Measurements from ENCODE around the gene SRCIN1. TPM values are rescaled to one million over a fixed set of nuclear protein-coding genes. Genes with fewer than 3 reads are reported as not detected.

SRCIN1 gene
- total RNA-seq, 1 experiment from 2014 or later = 2.6 TPM

DNA sequence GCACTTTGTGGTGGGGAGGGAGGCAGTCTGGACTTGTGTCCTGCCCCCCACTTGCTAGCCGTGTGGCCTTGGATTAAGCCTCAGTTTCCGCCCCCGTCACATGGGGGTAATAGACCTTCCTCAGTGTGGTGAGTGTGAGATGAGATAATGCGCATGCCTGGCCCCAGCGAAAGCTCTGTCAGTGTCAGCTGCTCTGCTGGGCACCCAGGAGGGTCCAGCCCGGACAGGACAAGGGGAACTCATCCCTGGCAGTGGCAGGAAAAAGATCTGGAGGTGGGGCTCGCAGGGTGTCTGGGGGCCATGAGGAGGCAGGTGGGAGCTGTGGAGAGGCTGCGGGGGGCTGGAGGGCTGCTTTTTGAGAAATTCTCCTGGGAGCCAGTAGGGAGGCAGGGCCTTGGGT lies 63.5 kb downstream of the SRCIN1 start:
- no TSS peak for BruUV-seq (replicated peaks)
- ATAC-seq = no peak
- intact Hi-C loops (cut with micrococcal nuclease) = no loop called here

DNA sequence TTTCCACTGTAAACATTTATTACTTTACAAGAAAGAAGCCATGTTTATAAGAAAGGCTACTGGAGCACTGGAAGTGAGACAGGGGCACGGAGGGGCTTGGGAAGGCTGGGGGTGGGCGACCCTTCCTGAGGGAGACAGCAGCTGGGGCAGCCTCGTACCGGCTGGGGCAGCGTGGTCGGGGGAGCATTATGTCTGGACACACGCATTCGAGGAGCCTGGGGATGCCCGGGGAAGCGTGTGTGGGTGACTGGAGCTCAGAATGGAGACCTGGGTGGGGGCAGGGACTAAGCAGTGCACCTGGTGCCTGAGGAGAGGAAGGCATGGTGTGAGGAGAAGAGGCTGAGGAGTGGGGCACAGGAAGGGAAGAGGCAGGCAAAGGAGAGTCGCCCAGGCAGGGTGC lies 64.5 kb downstream of the SRCIN1 start:
- BruUV-seq (replicated peaks) = no TSS peak
- ChIA-PET POLR2A (ENCODE audit: unreplicated experiment) (no interaction called here), CTCF (no interaction called here)
- Histone ChIP-seq H4K20me1 (ENCODE audit: low read length) (no peaks in the 10 kb centered on the region), H2AFZ (ENCODE audit: low read length) (no peak overlapping the region), H3K9ac (ENCODE audit: low read length) (no peak overlapping the region), H3K79me2 (ENCODE audit: low read length) (no peaks in the 10 kb centered on the region), H3K27ac (ENCODE audit: low read length) (no peak overlapping the region), H3K4me1 (ENCODE audit: insufficient read depth, low read length) (no peaks in the 10 kb centered on the region; the same call in 1 of the 2 replicates), H3K4me3 (ENCODE audit: low read length) (no peak overlapping the region), H3K4me2 (ENCODE audit: low read length) (no peak overlapping the region), H3K27me3 (ENCODE audit: low read length) (no peaks in the 10 kb centered on the region), H3K36me3 (ENCODE audit: low read depth, low read length) (no peaks in the 10 kb centered on the region), H3K9me2 (replicated peaks; ENCODE audit: low read length) (no peaks in the 10 kb centered on the region), H3K9me3 (ENCODE audit: low read length) (no peaks in the 10 kb centered on the region), H3F3A (ENCODE audit: low read length, unreplicated experiment) (no peaks in the 10 kb centered on the region)
- ATAC-seq (no peak), DNase-seq (no peak)
- TF ChIP-seq, protein P1, sequence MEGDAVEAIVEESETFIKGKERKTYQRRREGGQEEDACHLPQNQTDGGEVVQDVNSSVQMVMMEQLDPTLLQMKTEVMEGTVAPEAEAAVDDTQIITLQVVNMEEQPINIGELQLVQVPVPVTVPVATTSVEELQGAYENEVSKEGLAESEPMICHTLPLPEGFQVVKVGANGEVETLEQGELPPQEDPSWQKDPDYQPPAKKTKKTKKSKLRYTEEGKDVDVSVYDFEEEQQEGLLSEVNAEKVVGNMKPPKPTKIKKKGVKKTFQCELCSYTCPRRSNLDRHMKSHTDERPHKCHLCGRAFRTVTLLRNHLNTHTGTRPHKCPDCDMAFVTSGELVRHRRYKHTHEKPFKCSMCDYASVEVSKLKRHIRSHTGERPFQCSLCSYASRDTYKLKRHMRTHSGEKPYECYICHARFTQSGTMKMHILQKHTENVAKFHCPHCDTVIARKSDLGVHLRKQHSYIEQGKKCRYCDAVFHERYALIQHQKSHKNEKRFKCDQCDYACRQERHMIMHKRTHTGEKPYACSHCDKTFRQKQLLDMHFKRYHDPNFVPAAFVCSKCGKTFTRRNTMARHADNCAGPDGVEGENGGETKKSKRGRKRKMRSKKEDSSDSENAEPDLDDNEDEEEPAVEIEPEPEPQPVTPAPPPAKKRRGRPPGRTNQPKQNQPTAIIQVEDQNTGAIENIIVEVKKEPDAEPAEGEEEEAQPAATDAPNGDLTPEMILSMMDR (conservative IDR thresholded peaks at IDR 0.05; ENCODE audit: low read depth, low read length) = no peak
- no peak for TF ChIP-seq EZH2 (IDR thresholded peaks at IDR 0.05; ENCODE audit: low read length, unreplicated experiment)
- TF ChIP-seq EZH2phosphoT487 (IDR thresholded peaks at IDR 0.05; ENCODE audit: borderline replicate concordance, low read length) = no peak
- intact Hi-C loops (cut with micrococcal nuclease) = no loop called here

More for the DNA sequence above, 63.5 kb downstream of the SRCIN1 start:
- Histone ChIP-seq H2AFZ (ENCODE audit: low read length) (no peak overlapping the region), H3F3A (ENCODE audit: low read length, unreplicated experiment) (no peaks in the 10 kb centered on the region), H3K9me2 (replicated peaks; ENCODE audit: low read length) (no peaks in the 10 kb centered on the region), H3K27me3 (ENCODE audit: low read length) (no peaks in the 10 kb centered on the region), H3K4me2 (ENCODE audit: low read length) (no peak overlapping the region), H3K79me2 (ENCODE audit: low read length) (no peaks in the 10 kb centered on the region), H3K4me3 (ENCODE audit: low read length) (no peak overlapping the region), H3K9ac (ENCODE audit: low read length) (no peak overlapping the region), H3K4me1 (ENCODE audit: insufficient read depth, low read length) (no peaks in the 10 kb centered on the region; the same call in 1 of the 2 replicates), H4K20me1 (ENCODE audit: low read length) (no peaks in the 10 kb centered on the region), H3K9me3 (ENCODE audit: low read length) (no peaks in the 10 kb centered on the region), H3K27ac (ENCODE audit: low read length) (no peak overlapping the region), H3K36me3 (ENCODE audit: low read depth, low read length) (no peaks in the 10 kb centered on the region)
- TF ChIP-seq EZH2 (IDR thresholded peaks at IDR 0.05; ENCODE audit: low read length, unreplicated experiment) = no peak
- CTCF ChIA-PET = no interaction called here
- DNase-seq = no peak
- POLR2A ChIA-PET (ENCODE audit: unreplicated experiment) = no interaction called here

DNA sequence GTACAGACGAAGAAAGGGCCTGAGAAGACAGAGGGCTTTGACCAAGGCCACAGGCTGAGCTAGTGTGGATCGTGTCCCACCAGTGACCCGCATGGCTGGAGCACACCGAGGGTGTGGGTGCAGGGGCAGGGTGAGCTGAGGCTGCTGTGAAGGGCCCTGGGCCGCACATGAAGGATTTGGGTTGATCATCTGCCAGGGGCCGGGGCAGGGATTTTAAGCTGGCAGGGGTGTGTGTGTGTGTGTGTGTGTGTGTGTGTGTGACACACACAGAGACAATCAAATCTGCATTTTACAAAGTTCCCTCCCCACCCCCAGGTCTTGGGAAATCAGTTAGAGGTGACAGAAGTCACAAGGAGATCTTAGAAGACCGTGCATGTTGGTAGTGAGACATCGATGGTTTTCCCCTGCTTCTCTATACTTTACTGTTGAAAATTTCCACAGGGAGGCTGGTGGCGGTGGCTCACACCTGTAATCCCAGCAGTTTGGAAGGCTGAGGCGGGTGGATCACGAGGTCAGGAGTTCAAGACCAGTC lies 65.2 kb downstream of the SRCIN1 start:
- Histone ChIP-seq H3K9ac (ENCODE audit: low read length) (no peak overlapping the region), H3K9me2 (replicated peaks; ENCODE audit: low read length) (no peaks in the 10 kb centered on the region), H3K4me3 (ENCODE audit: low read length) (no peak overlapping the region), H3K4me2 (ENCODE audit: low read length) (no peak overlapping the region), H3K79me2 (ENCODE audit: low read length) (no peaks in the 10 kb centered on the region), H2AFZ (ENCODE audit: low read length) (no peak overlapping the region), H3K4me1 (ENCODE audit: insufficient read depth, low read length) (no peaks in the 10 kb centered on the region; the same call in 1 of the 2 replicates), H3K27me3 (ENCODE audit: low read length) (no peaks in the 10 kb centered on the region), H3F3A (ENCODE audit: low read length, unreplicated experiment) (no peaks in the 10 kb centered on the region), H4K20me1 (ENCODE audit: low read length) (no peaks in the 10 kb centered on the region), H3K27ac (ENCODE audit: low read length) (no peak overlapping the region), H3K9me3 (ENCODE audit: low read length) (no peaks in the 10 kb centered on the region), H3K36me3 (ENCODE audit: low read depth, low read length) (no peaks in the 10 kb centered on the region)
- ChIA-PET POLR2A (ENCODE audit: unreplicated experiment) (no interaction called here), CTCF (no interaction called here)
- TF ChIP-seq EZH2 (IDR thresholded peaks at IDR 0.05; ENCODE audit: low read length, unreplicated experiment) (no peak), EZH2phosphoT487 (IDR thresholded peaks at IDR 0.05; ENCODE audit: borderline replicate concordance, low read length) (no peak)
- TF ChIP-seq, protein P1 (conservative IDR thresholded peaks at IDR 0.05; ENCODE audit: low read depth, low read length) = no peak
- intact Hi-C loops (cut with micrococcal nuclease) = no loop called here
- DNase-seq (no peak), ATAC-seq (no peak)
- no TSS peak for BruUV-seq (replicated peaks)

Data from PC-3 (cell line).